K562 (cell line): ENCODE results near the gene NFATC2. TPM values are rescaled to one million over a fixed set of nuclear protein-coding genes. Genes with fewer than 3 reads are reported as not detected.
A peak's percentile ranks its signal among the peaks of the same experiment; 100 is the strongest.

ENCODE experiments used
- CBX8 ChIP-seq: fragments of 200-600 bp; sonication (generic); IDR thresholded peaks from 2 replicates; pipeline ENCODE4 v1.6.1; 2012; ENCODE audit warnings: borderline replicate concordance, mixed run types, low read depth, mild to moderate bottlenecking, moderate library complexity, mixed read lengths, low read length, control low read depth, inconsistent platforms; ENCODE audit not compliant: poor library complexity, severe bottlenecking; ENCODE audit errors: extremely low read depth
- FOXA1 ChIP-seq: fragments of 450-650 bp; IDR thresholded peaks from 2 replicates; pipeline ENCODE4 v1.6.1; 2016; ENCODE audit warnings: mild to moderate bottlenecking, borderline replicate concordance
- HDAC1 ChIP-seq, 2 experiments: fragments of 450-650 bp; IDR thresholded peaks; 2 replicates each; pipeline ENCODE4 v1.6.1; 2016 to 2017; ENCODE audit warnings: inconsistent platforms in 1 of 2, mild to moderate bottlenecking in 1 of 2, moderate library complexity in 1 of 2
- HOMEZ ChIP-seq: fragments of 250-450 bp; sonication (Bioruptor Pico); IDR thresholded peaks from 2 replicates; pipeline ENCODE4 v1.4.0; 2020; ENCODE audit warnings: mild to moderate bottlenecking, moderate library complexity
- MAFK ChIP-seq: IDR thresholded peaks from 2 replicates; pipeline ENCODE4 v1.6.1; 2011; ENCODE audit warnings: low read length, improper control_type of control experiment
- MAX ChIP-seq: sonication (generic); formaldehyde crosslinking; IDR thresholded peaks from 2 replicates; pipeline ENCODE4 v1.9.0; 2022; ENCODE audit warnings: mild to moderate bottlenecking, missing genetic modification reagents
- SOX6 ChIP-seq: fragments of 450-650 bp; IDR thresholded peaks from 2 replicates; pipeline ENCODE4 v1.6.1; 2014; ENCODE audit warnings: mild to moderate bottlenecking
- VEZF1 ChIP-seq: fragments of 200-800 bp; sonication (Bioruptor generic); IDR thresholded peaks from 2 replicates; pipeline ENCODE4 v1.6.1; 2017; ENCODE audit warnings: missing genetic modification characterization, missing compliant biosample characterization
- ZBTB40 ChIP-seq, 2 experiments: fragments of 450-650 bp in 1 of 2; sonication (generic) in 1 of 2; formaldehyde crosslinking in 1 of 2; IDR thresholded peaks; 2 replicates each; pipeline versions ENCODE4 v1.7.1 to v1.9.0; 2016 to 2022; ENCODE audit warnings: inconsistent platforms in 1 of 2, mild to moderate bottlenecking in 1 of 2, missing genetic modification reagents in 1 of 2
- ZNF316 ChIP-seq: fragments of 450-650 bp; IDR thresholded peaks from 2 replicates; pipeline ENCODE4 v1.6.1; 2016
- ZNF395 ChIP-seq: fragments of 200-800 bp; sonication (Bioruptor generic); IDR thresholded peaks from 2 replicates; pipeline ENCODE4 v1.6.1; 2017; ENCODE audit warnings: missing genetic modification characterization, missing compliant biosample characterization
- polyA plus RNA-seq, 8 experiments: library from polyadenylated mRNA; depleted of rRNA in 4 of 8; stranded (reverse) in 5 of 8; unstranded in 3 of 8; fragments of >200 nt; fragmentation: Nextera tagmentation in 2 of 8; fragmentation: Illumina TruSeq in 1 of 8; extraction: Ambion mirVana in 2 of 8; extraction: Trizol in 1 of 8; gene quantifications; 2 replicates each; pipeline versions ENCODE4 v1.2.1 to v1.2.3, GENCODE V29; 2011 to 2014; ENCODE audit warnings: inconsistent platforms in 1 of 8, missing spikeins in 1 of 8
- total RNA-seq, 7 experiments: library from RNA; depleted of rRNA in 6 of 7; stranded (reverse); fragments of >200 nt in 6 of 7; fragmentation: Illumina TruSeq in 2 of 7; extraction: Trizol in 2 of 7; gene quantifications; 2 replicates each; pipeline versions ENCODE4 v1.2.1 to v1.2.3, GENCODE V29; 2011 to 2021; ENCODE audit warnings: low replicate concordance in 1 of 7

The NFATC2 gene
- total and polyA plus RNA-seq, 9 of the 15 experiments (the other 6 are each of a cell fraction or from before 2014, with no cell fraction given): 1.9 to 11.2 (median 3.0) TPM

GRCh38 chr20:51525241-51526105, 17.0 kb downstream of the NFATC2 start (continued):
- TF ChIP-seq ZBTB40 (IDR thresholded peaks at IDR 0.05) (no peak), ZBTB40 (CRISPR knock-in tag; IDR thresholded peaks at IDR 0.05) (no peak), SOX6 (no peak), HDAC1 (IDR thresholded peaks at IDR 0.05) (0 out of 4 replicates have a peak, but pooled peaks of 1 of the 2 experiments have one; percentile 29), MAFK (peak; percentile 51), ZNF316 (peak; percentile 95), CBX8 (no peak), VEZF1 (CRISPR knock-in tag) (peak; percentile 54; the same call in 1 of the 2 replicates), MAX (CRISPR knock-in tag) (peak; percentile 34; the same call in 1 of the 2 replicates), HOMEZ (CRISPR knock-in tag) (no peak), FOXA1 (no peak), ZNF395 (CRISPR knock-in tag) (no peak)
